HepG2 (cell line): ENCODE data around the gene B3GNT5. TPM values are rescaled to one million over a fixed set of nuclear protein-coding genes. Genes with fewer than 3 reads are reported as not detected.
A peak's percentile ranks its signal among the peaks of the same experiment; 100 is the strongest.

Experiments used
- AGO2 ChIP-seq: fragments of 200-400 bp; formaldehyde crosslinking; optimal IDR thresholded peaks from 2 replicates; pipeline ENCODE3; 2017; ENCODE audit warnings: mild to moderate bottlenecking, low read depth, low read length, moderate library complexity
- BCL6 ChIP-seq: IDR thresholded peaks from 2 replicates; pipeline ENCODE4 v1.6.1; 2016; ENCODE audit warnings: missing genetic modification reagents, missing compliant biosample characterization
- BRCA1 ChIP-seq: sonication (generic); formaldehyde crosslinking; IDR thresholded peaks from 2 replicates; pipeline ENCODE4 v1.4.0; 2020; ENCODE audit warnings: missing genetic modification reagents
- CEBPB ChIP-seq: IDR thresholded peaks from 2 replicates; pipeline ENCODE4 v1.6.1; 2011; ENCODE audit warnings: low read depth, low read length, improper control_type of control experiment, borderline replicate concordance
- CEBPG ChIP-seq: IDR thresholded peaks from 2 replicates; pipeline ENCODE4 v1.6.1; 2016
- FOXA3 ChIP-seq: IDR thresholded peaks from 2 replicates; pipeline ENCODE4 v1.6.1; 2016; ENCODE audit warnings: missing genetic modification reagents, missing compliant biosample characterization
- NCOA2 ChIP-seq: sonication (generic); formaldehyde crosslinking; IDR thresholded peaks from 2 replicates; pipeline ENCODE4 v1.8.0; 2022; ENCODE audit warnings: inconsistent platforms
- NCOA5 ChIP-seq: sonication (generic); formaldehyde crosslinking; IDR thresholded peaks from 2 replicates; pipeline ENCODE4 v1.4.0; 2020; ENCODE audit warnings: missing genetic modification reagents
- NFIC ChIP-seq: IDR thresholded peaks from 2 replicates; pipeline ENCODE4 v1.6.1; 2012; ENCODE audit warnings: mild to moderate bottlenecking, low read length, inconsistent platforms
- NONO ChIP-seq, 2 experiments: fragments of 450-650 bp in 1 of 2; sonication (generic) in 1 of 2; formaldehyde crosslinking in 1 of 2; IDR thresholded peaks in 1 of 2; conservative IDR thresholded peaks in 1 of 2; 2 replicates each; pipeline versions ENCODE4 v1.6.1 to v1.8.0; 2017 to 2022; ENCODE audit warnings: mild to moderate bottlenecking in 1 of 2, missing genetic modification reagents in 1 of 2, moderate library complexity in 1 of 2
- NR2C2 ChIP-seq: sonication (generic); formaldehyde crosslinking; IDR thresholded peaks from 2 replicates; pipeline ENCODE4 v1.4.0; 2020; ENCODE audit warnings: missing genetic modification reagents, mild to moderate bottlenecking, moderate library complexity, borderline replicate concordance
- NRL ChIP-seq: sonication (generic); formaldehyde crosslinking; IDR thresholded peaks from 2 replicates; pipeline ENCODE4 v1.5.0; 2020; ENCODE audit warnings: missing genetic modification reagents, mild to moderate bottlenecking, moderate library complexity, borderline replicate concordance
- SNAPC2 ChIP-seq: sonication (generic); formaldehyde crosslinking; IDR thresholded peaks from 2 replicates; pipeline ENCODE4 v1.8.1; 2022; ENCODE audit warnings: mild to moderate bottlenecking, missing genetic modification reagents
- ZC3H13 ChIP-seq: sonication (generic); formaldehyde crosslinking; IDR thresholded peaks from 2 replicates; pipeline ENCODE4 v1.8.1; 2023; ENCODE audit warnings: mild to moderate bottlenecking, missing genetic modification reagents, moderate library complexity
- ZNF138 ChIP-seq: sonication (generic); formaldehyde crosslinking; IDR thresholded peaks from 2 replicates; pipeline ENCODE4 v1.5.0; 2020; ENCODE audit warnings: mild to moderate bottlenecking, low read depth, missing genetic modification reagents
- ZNF225 ChIP-seq: sonication (generic); formaldehyde crosslinking; IDR thresholded peaks from 2 replicates; pipeline ENCODE4 v1.4.0; 2020; ENCODE audit warnings: mild to moderate bottlenecking, missing genetic modification reagents
- ZNF251 ChIP-seq: sonication (generic); formaldehyde crosslinking; IDR thresholded peaks from 2 replicates; pipeline ENCODE4 v1.9.0; 2021; ENCODE audit warnings: mild to moderate bottlenecking, missing genetic modification reagents
- ZNF446 ChIP-seq: sonication (generic); formaldehyde crosslinking; IDR thresholded peaks from 2 replicates; pipeline ENCODE4 v1.5.0; 2020; ENCODE audit warnings: mild to moderate bottlenecking, missing genetic modification reagents
- ZNF510 ChIP-seq: sonication (generic); formaldehyde crosslinking; IDR thresholded peaks from 2 replicates; pipeline ENCODE4 v1.4.0; 2020; ENCODE audit warnings: low read depth, mild to moderate bottlenecking, missing genetic modification reagents
- ZNF549 ChIP-seq: sonication (generic); formaldehyde crosslinking; IDR thresholded peaks from 2 replicates; pipeline ENCODE4 v1.5.0; 2020; ENCODE audit warnings: missing genetic modification reagents
- ZNF704 ChIP-seq: sonication (generic); formaldehyde crosslinking; IDR thresholded peaks from 2 replicates; pipeline ENCODE4 v1.8.1; 2023; ENCODE audit warnings: mild to moderate bottlenecking, inconsistent platforms, moderate library complexity, missing genetic modification reagents, borderline replicate concordance
- polyA plus RNA-seq, 8 experiments: library from polyadenylated mRNA; depleted of rRNA in 3 of 8; stranded (reverse) in 7 of 8; unstranded in 1 of 8; fragments of >200 nt; fragmentation: Illumina TruSeq in 4 of 8; extraction: Trizol in 4 of 8; gene quantifications; 2 replicates each; pipeline versions ENCODE4 v1.2.1 to v1.2.3, GENCODE V29; 2011 to 2016; ENCODE audit warnings: low read depth in 4 of 8, missing spikeins in 1 of 8, mixed read lengths in 1 of 8; ENCODE audit not compliant: insufficient read depth in 1 of 8
- total RNA-seq, 5 experiments: library from RNA; depleted of rRNA; stranded (reverse); fragments of >200 nt; fragmentation: Illumina TruSeq; extraction: Trizol; gene quantifications; 2 replicates each; pipeline ENCODE4 v1.2.3, GENCODE V29; 2016; ENCODE audit warnings: low read depth in 1 of 5
- TF ChIP-seq, protein P1 (sequence below), 2 experiments: fragments of 450-650 bp in 1 of 2; sonication (generic) in 1 of 2; formaldehyde crosslinking; IDR thresholded peaks; 2 replicates each; pipeline versions ENCODE4 v1.5.0 to v1.8.0; 2020 to 2022; ENCODE audit warnings: mild to moderate bottlenecking in 1 of 2, missing genetic modification reagents in 1 of 2
- TF ChIP-seq, protein P2 (sequence below): sonication (generic); formaldehyde crosslinking; IDR thresholded peaks from 2 replicates; pipeline ENCODE4 v1.4.0; 2020; ENCODE audit warnings: missing genetic modification reagents

B3GNT5 gene
- total and polyA plus RNA-seq, 2 of the 13 experiments (the other 11 are each of a cell fraction or from before 2014, with no cell fraction given), result not detected

- TF ChIP-seq ZNF704 (CRISPR knock-in tag) (no peak), NCOA5 (CRISPR knock-in tag) (no peak), ZNF446 (CRISPR knock-in tag) (no peak), BRCA1 (CRISPR knock-in tag) (no peak), NR2C2 (CRISPR knock-in tag) (0 out of 2 replicates have a peak, but pooled peaks have one; percentile 15), NRL (CRISPR knock-in tag) (no peak), ZNF225 (CRISPR knock-in tag) (no peak), FOXA3 (CRISPR knock-in tag) (0 out of 2 replicates have a peak, but pooled peaks have one; percentile 10), AGO2 (no peak), CEBPB (peak; percentile 87), ZNF138 (CRISPR knock-in tag) (no peak), SNAPC2 (CRISPR knock-in tag) (no peak), BCL6 (CRISPR knock-in tag) (peak; percentile 82), NONO (IDR thresholded peaks at IDR 0.05) (no peak), NONO (CRISPR knock-in tag; conservative IDR thresholded peaks at IDR 0.05) (no peak), CEBPG (CRISPR knock-in tag) (peak; percentile 52), ZNF251 (CRISPR knock-in tag) (no peak), ZC3H13 (no peak), NFIC (no peak), ZNF549 (CRISPR knock-in tag) (no peak), ZNF510 (CRISPR knock-in tag) (no peak), NCOA2 (CRISPR knock-in tag) (no peak)
- TF ChIP-seq, protein P1, sequence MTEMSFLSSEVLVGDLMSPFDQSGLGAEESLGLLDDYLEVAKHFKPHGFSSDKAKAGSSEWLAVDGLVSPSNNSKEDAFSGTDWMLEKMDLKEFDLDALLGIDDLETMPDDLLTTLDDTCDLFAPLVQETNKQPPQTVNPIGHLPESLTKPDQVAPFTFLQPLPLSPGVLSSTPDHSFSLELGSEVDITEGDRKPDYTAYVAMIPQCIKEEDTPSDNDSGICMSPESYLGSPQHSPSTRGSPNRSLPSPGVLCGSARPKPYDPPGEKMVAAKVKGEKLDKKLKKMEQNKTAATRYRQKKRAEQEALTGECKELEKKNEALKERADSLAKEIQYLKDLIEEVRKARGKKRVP (CRISPR knock-in tag; IDR thresholded peaks at IDR 0.05), result peak in 1 of 2 experiments; percentile 91; a peak in 2 of 4 replicates
- TF ChIP-seq, protein P2, sequence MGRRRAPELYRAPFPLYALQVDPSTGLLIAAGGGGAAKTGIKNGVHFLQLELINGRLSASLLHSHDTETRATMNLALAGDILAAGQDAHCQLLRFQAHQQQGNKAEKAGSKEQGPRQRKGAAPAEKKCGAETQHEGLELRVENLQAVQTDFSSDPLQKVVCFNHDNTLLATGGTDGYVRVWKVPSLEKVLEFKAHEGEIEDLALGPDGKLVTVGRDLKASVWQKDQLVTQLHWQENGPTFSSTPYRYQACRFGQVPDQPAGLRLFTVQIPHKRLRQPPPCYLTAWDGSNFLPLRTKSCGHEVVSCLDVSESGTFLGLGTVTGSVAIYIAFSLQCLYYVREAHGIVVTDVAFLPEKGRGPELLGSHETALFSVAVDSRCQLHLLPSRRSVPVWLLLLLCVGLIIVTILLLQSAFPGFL, result no peak
Observed at GRCh38 chr3:183295211-183295610, 42.2 kb downstream of the B3GNT5 start (continued).
